Measurements from ENCODE around the gene CHPT1. TPM values are rescaled to one million over a fixed set of nuclear protein-coding genes. Genes with fewer than 3 reads are reported as not detected.

CHPT1 gene
- total and polyA plus RNA-seq, 8 donors = 26.8 to 69.0 (median 30.4) TPM

DNA sequence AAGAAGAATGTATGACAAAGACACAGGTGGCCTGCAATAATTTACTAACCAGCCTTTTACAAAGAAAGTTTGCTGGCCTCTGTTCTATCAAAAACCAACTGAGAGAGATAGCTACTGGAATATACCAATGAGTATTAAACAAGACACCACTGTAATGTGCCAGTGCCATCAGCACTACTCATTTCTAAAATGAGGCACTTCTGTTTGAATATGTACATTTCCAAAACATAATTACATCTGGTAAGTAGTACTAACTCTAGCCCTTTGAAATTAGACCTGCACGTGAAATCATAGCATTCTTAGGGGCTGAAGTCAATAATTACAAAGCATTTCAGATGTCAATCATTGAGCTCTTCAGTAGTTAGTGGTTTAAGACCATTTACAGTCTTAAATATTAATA, 48.8 kb downstream of the CHPT1 start:
- intact Hi-C loops (cut with DNase I) = no loop called here
- Histone ChIP-seq H3K27me3 (no peaks in the 10 kb centered on the region), H3K4me3 (no peak overlapping the region), H3K9me3 (no peaks in the 10 kb centered on the region), H3K27ac (no peak overlapping the region), H3K36me3 (peaks cover 0 to 90% of the 10 kb centered on the region in 2 donors), H3K4me1 (peaks cover 0 to 9% of the 10 kb centered on the region in 2 donors)
- ATAC-seq = no peak
- TF ChIP-seq, protein P1, sequence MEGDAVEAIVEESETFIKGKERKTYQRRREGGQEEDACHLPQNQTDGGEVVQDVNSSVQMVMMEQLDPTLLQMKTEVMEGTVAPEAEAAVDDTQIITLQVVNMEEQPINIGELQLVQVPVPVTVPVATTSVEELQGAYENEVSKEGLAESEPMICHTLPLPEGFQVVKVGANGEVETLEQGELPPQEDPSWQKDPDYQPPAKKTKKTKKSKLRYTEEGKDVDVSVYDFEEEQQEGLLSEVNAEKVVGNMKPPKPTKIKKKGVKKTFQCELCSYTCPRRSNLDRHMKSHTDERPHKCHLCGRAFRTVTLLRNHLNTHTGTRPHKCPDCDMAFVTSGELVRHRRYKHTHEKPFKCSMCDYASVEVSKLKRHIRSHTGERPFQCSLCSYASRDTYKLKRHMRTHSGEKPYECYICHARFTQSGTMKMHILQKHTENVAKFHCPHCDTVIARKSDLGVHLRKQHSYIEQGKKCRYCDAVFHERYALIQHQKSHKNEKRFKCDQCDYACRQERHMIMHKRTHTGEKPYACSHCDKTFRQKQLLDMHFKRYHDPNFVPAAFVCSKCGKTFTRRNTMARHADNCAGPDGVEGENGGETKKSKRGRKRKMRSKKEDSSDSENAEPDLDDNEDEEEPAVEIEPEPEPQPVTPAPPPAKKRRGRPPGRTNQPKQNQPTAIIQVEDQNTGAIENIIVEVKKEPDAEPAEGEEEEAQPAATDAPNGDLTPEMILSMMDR (IDR thresholded peaks at IDR 0.05) = no peak
- DNase-seq = no peak

GRCh38 chr12:101746661-101747060, 49.2 kb downstream of the CHPT1 start:
- intact Hi-C loops (cut with DNase I) = no loop called here
- no peak for ATAC-seq
- no peak for DNase-seq
- no peaks in the 10 kb centered on the region for H3K9me3 ChIP-seq
- no peak overlapping the region for H3K27ac ChIP-seq
- no peak overlapping the region for H3K4me3 ChIP-seq
- TF ChIP-seq, protein P1 (IDR thresholded peaks at IDR 0.05) = no peak
- peaks cover 0 to 90% of the 10 kb centered on the region in 2 donors for H3K36me3 ChIP-seq
- no peaks in the 10 kb centered on the region for H3K27me3 ChIP-seq
- H3K4me1 ChIP-seq = peaks cover 0 to 9% of the 10 kb centered on the region in 2 donors

DNA sequence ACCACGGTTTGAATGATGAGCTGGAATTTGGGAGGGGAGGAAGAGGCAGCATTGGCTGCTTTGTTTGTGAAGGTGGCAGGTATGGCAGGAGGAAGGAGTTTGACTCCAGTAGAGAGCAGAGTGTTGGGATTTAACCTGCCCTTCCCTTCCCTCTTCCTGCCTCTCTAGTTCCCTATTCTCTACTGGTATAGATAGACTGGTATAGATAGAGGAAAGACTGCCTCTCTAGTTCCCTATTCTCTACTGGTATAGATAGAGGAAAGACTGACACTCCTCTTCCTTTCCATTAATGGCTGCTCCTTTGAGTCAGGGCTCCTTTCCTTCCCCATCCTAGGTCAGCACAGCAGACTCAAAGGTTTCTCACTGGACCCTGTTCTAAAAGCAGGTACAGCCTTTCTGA, 50.3 kb downstream of the CHPT1 start:
- TF ChIP-seq, protein P1 (IDR thresholded peaks at IDR 0.05) = no peak
- no peak for DNase-seq
- intact Hi-C loops (cut with DNase I) = no loop called here
- H3K4me3 ChIP-seq = no peak overlapping the region
- peaks cover 0 to 90% of the 10 kb centered on the region in 2 donors for H3K36me3 ChIP-seq
- H3K27me3 ChIP-seq = no peaks in the 10 kb centered on the region
- H3K27ac ChIP-seq = no peak overlapping the region
- H3K4me1 ChIP-seq = peaks cover 0 to 9% of the 10 kb centered on the region in 2 donors
- H3K9me3 ChIP-seq = no peaks in the 10 kb centered on the region
- ATAC-seq = peak; percentile 60

DNA sequence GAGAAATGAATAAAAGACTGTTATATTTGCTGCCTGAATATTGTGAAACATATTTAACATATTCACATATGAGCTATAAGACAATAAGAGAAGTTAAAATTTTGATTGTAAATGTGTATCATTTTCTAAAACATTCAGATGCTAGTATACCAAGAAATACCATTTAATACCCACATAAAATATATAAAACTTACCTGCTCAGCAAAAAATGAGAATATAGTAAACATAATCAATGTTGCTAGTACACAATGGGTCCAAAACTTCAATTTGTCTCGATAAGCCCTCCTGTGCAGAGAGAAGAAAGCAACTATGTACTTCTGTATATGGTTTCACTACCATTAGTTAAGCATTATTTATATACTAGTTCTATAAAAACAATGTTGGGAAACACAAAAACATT, 51.5 kb downstream of the CHPT1 start:
- Histone ChIP-seq H3K27me3 (no peaks in the 10 kb centered on the region), H3K4me3 (no peak overlapping the region), H3K27ac (no peak overlapping the region), H3K4me1 (peaks cover 0 to 9% of the 10 kb centered on the region in 2 donors), H3K36me3 (peaks cover 0 to 92% of the 10 kb centered on the region in 2 donors), H3K9me3 (no peaks in the 10 kb centered on the region)
- DNase-seq (no peak), ATAC-seq (no peak)
- intact Hi-C loops (cut with DNase I) = no loop called here
- TF ChIP-seq, protein P1 (IDR thresholded peaks at IDR 0.05) = no peak

GRCh38 chr12:101749657-101750056, 52.2 kb downstream of the CHPT1 start:
- Histone ChIP-seq H3K9me3 (no peaks in the 10 kb centered on the region), H3K36me3 (peaks cover 0 to 92% of the 10 kb centered on the region in 2 donors), H3K4me1 (peaks cover 0 to 9% of the 10 kb centered on the region in 2 donors), H3K27me3 (no peaks in the 10 kb centered on the region), H3K4me3 (no peak overlapping the region), H3K27ac (no peak overlapping the region)
- ATAC-seq (no peak), DNase-seq (no peak)
- intact Hi-C loops (cut with DNase I) = no loop called here
- TF ChIP-seq, protein P1 (IDR thresholded peaks at IDR 0.05) = no peak
